ENCODE data around the gene SLC2A13.
"Not testable (repeated sequence)": the region's sequence is repeated elsewhere in the genome, so short reads cannot be mapped to it uniquely, and the experiment has no call there.

Gene SLC2A13

GRCh38 chr12:40034156-40034555, 71.7 kb downstream of the SLC2A13 start:
- DNase-seq, result peak; percentile 35

- peak; percentile 75 for DNase-seq
These were observed 72.6 kb downstream of the SLC2A13 start for GRCh38 chr12:40033242-40033630.

GRCh38 chr12:40032433-40033241, 73.2 kb downstream of the SLC2A13 start:
- peak; percentile 57 for DNase-seq

- DNase-seq, result peak; percentile 76
These were observed 73.9 kb downstream of the SLC2A13 start for GRCh38 chr12:40031965-40032364.

- DNase-seq, result not testable (repeated sequence)
These were observed 74.9 kb downstream of the SLC2A13 start for GRCh38 chr12:40030970-40031369.

GRCh38 chr12:40028296-40028695, 77.6 kb downstream of the SLC2A13 start:
- DNase-seq, result no peak

GRCh38 chr12:40022850-40023249, 83.0 kb downstream of the SLC2A13 start:
- no peak for DNase-seq

- DNase-seq, result no peak
These were observed 85.6 kb downstream of the SLC2A13 start for GRCh38 chr12:40020261-40020691.

- DNase-seq, result no peak
These were observed 88.4 kb downstream of the SLC2A13 start for GRCh38 chr12:40017488-40017887.

- no peak for DNase-seq
These were observed 88.9 kb downstream of the SLC2A13 start for GRCh38 chr12:40016980-40017379.

GRCh38 chr12:40015881-40016280, 90.0 kb downstream of the SLC2A13 start:
- DNase-seq, result no peak

- DNase-seq, result no peak
These were observed 90.5 kb downstream of the SLC2A13 start for GRCh38 chr12:40015345-40015744.

GRCh38 chr12:40013847-40014246, 92.0 kb downstream of the SLC2A13 start:
- no peak for DNase-seq

- no peak for DNase-seq
These were observed 92.6 kb downstream of the SLC2A13 start for GRCh38 chr12:40013292-40013691.

GRCh38 chr12:40012711-40013110, 93.2 kb downstream of the SLC2A13 start:
- DNase-seq, result no peak

GRCh38 chr12:40011775-40012129, 94.1 kb downstream of the SLC2A13 start:
- DNase-seq, result no peak

- DNase-seq, result peak; percentile 72
These were observed 94.7 kb downstream of the SLC2A13 start for GRCh38 chr12:40010899-40011774.

- DNase-seq, result no peak
These were observed 103.4 kb downstream of the SLC2A13 start for GRCh38 chr12:40002178-40003169.

- no peak for DNase-seq
These were observed 104.5 kb downstream of the SLC2A13 start for GRCh38 chr12:40001406-40001805.

- DNase-seq, result no peak
These were observed 105.0 kb downstream of the SLC2A13 start for GRCh38 chr12:40000884-40001283.

GRCh38 chr12:39993268-39993667, 112.6 kb downstream of the SLC2A13 start:
- no peak for DNase-seq
